ENCODE data around the gene MT1F. TPM values are rescaled to one million over a fixed set of nuclear protein-coding genes. Genes with fewer than 3 reads are reported as not detected.

The MT1F gene
- total and polyA plus RNA-seq, 10 of the 15 experiments (the other 5 are each of a cell fraction or from before 2014, with no cell fraction given) = 0.28 to 2.5 (median 1.1) TPM; not detected in 1

GRCh38 chr16:56690420-56691122, 32.8 kb downstream of the MT1F start:
- intact Hi-C loops (cut with micrococcal nuclease; ENCODE audit: unreplicated experiment) = no loop called here
- POLR2A ChIA-PET = no interaction called here
- WGBS (ENCODE audit: insufficient coverage, insufficient replicate concordance, low lambda C conversion rate, missing lambda C conversion rate) = 55% methylated on average over 4 of the region's 4 CpGs
- Histone ChIP-seq H4K20me1 (ENCODE audit: control insufficient read depth, insufficient read depth) (no peaks in the 10 kb centered on the region), H3K79me2 (ENCODE audit: control insufficient read depth, insufficient read depth, low read length) (no peaks in the 10 kb centered on the region), H3K4me3 (no peak overlapping the region), H2AFZ (ENCODE audit: control insufficient read depth, low read depth, low read length) (no peak overlapping the region), H3K4me2 (ENCODE audit: control insufficient read depth, insufficient read depth) (no peak overlapping the region), H3K9ac (ENCODE audit: control insufficient read depth, insufficient read depth, low read length) (no peak overlapping the region), H3K27ac (ENCODE audit: control insufficient read depth, insufficient read depth) (no peak overlapping the region), H3K4me1 (ENCODE audit: control insufficient read depth, insufficient read depth, low read length) (no peaks in the 10 kb centered on the region), H3K27me3 (replicated peaks in 1 of 2; ENCODE audit: control insufficient read depth in 2 of 2, insufficient read depth in 2 of 2, low read length in 1 of 2) (no peaks in the 10 kb centered on the region; a peak in 1 of 4 replicates), H3K36me3 (ENCODE audit: control insufficient read depth in 2 of 2, insufficient read depth in 2 of 2, low read length in 1 of 2) (no peaks in the 10 kb centered on the region), H3K9me3 (replicated peaks; ENCODE audit: control insufficient read depth, insufficient read depth, low read length) (no peaks in the 10 kb centered on the region; the same call in 2 of the 3 replicates)
- SMC1A ChIA-PET (ENCODE audit: uncharacterized antibody, unreplicated experiment) = interaction anchor here (1.0 kb wide), 1 partner anchor 11 kb away, joined by 4 read pairs; no protein-coding TSS in a partner anchor
- CTCF ChIA-PET = interaction anchor here (0.7 to 1.4 kb wide), 2 partner anchors 95 to 114 kb away, joined by 3 to 4 read pairs; no protein-coding TSS in a partner anchor
- no peak for FAIRE-seq
- RAD21 ChIA-PET (ENCODE audit: unreplicated experiment) = interaction anchor here (0.7 kb wide), 1 partner anchor 65 kb away, joined by 4 read pairs; the partner anchor contains the start of gene MT1E
- DNase-seq (ENCODE audit: low read depth, low spot score) = no peak
- no peak for ATAC-seq
- in situ Hi-C loops (cut with MboI) = loop anchor here (25.0 kb wide), 1 partner anchor 753 kb away; no protein-coding TSS in a partner anchor
- no TSS peak for BruUV-seq (replicated peaks)
- TF ChIP-seq ZNF384 (IDR thresholded peaks at IDR 0.05; ENCODE audit: borderline replicate concordance, low read depth, low read length) (no peak), EP300 (IDR thresholded peaks at IDR 0.05; ENCODE audit: borderline replicate concordance in 1 of 2, control insufficient read depth in 1 of 2, low read depth in 2 of 2, low read length in 2 of 2) (no peak), ZNF622 (IDR thresholded peaks at IDR 0.05) (no peak), RB1 (IDR thresholded peaks at IDR 0.05; ENCODE audit: borderline replicate concordance) (no peak), GABPA (IDR thresholded peaks at IDR 0.05; ENCODE audit: low read depth) (no peak), TAF1 (IDR thresholded peaks at IDR 0.05; ENCODE audit: borderline replicate concordance, low read depth, low read length) (no peak), WRNIP1 (IDR thresholded peaks at IDR 0.05; ENCODE audit: borderline replicate concordance, low read depth, low read length) (no peak), RCOR1 (conservative IDR thresholded peaks at IDR 0.05; ENCODE audit: low read depth, low read length) (no peak), MAX (IDR thresholded peaks at IDR 0.05; ENCODE audit: low read depth, low read length) (no peak), STAT3 (IDR thresholded peaks at IDR 0.05; ENCODE audit: low read depth, low read length) (no peak), IRF5 (IDR thresholded peaks at IDR 0.05; ENCODE audit: borderline replicate concordance) (no peak), ZNF687 (IDR thresholded peaks at IDR 0.05) (no peak), NFYB (IDR thresholded peaks at IDR 0.05; ENCODE audit: insufficient read depth, low read depth, low read length) (no peak), MLLT1 (IDR thresholded peaks at IDR 0.05) (no peak), BACH1 (IDR thresholded peaks at IDR 0.05; ENCODE audit: borderline replicate concordance) (no peak), KAT2A (conservative IDR thresholded peaks at IDR 0.05; ENCODE audit: control insufficient read depth, low read depth, low read length) (no peak), YY1 (IDR thresholded peaks at IDR 0.05; ENCODE audit: low read depth, low read length) (no peak)

Data from GM12878 (cell line).